Astrocyte of the cerebellum (primary cell): ENCODE measurements around the gene TIMM10.

Experiments used
- DNase-seq: peaks from one replicate; pipeline ENCODE4 v3.0.0-alpha.2; 2011; ENCODE audit warnings: low read depth
- H3K4me3 ChIP-seq: 2 replicates; pipeline ENCODE4 v1.5.1; 2011; ENCODE audit warnings: mild to moderate bottlenecking, low read depth, low read length, moderate library complexity
- in situ Hi-C: cut with HindIII; loops from 2 replicates; pipeline ENCODE4 v1.10.0; 2017; ENCODE audit warnings: low sequenced_read_pairs
- TF ChIP-seq, protein P1 (sequence below): IDR thresholded peaks from 2 replicates; pipeline ENCODE4 v1.5.1; 2012; ENCODE audit warnings: low read length, low read depth, moderate library complexity, mild to moderate bottlenecking; ENCODE audit errors: missing control alignments

TIMM10 gene

GRCh38 chr11:57566005-57566904 lies 35.7 kb upstream of the TIMM10 start:
- in situ Hi-C loops, result no loop called here
- DNase-seq, result peak; percentile 15
- TF ChIP-seq, protein P1, sequence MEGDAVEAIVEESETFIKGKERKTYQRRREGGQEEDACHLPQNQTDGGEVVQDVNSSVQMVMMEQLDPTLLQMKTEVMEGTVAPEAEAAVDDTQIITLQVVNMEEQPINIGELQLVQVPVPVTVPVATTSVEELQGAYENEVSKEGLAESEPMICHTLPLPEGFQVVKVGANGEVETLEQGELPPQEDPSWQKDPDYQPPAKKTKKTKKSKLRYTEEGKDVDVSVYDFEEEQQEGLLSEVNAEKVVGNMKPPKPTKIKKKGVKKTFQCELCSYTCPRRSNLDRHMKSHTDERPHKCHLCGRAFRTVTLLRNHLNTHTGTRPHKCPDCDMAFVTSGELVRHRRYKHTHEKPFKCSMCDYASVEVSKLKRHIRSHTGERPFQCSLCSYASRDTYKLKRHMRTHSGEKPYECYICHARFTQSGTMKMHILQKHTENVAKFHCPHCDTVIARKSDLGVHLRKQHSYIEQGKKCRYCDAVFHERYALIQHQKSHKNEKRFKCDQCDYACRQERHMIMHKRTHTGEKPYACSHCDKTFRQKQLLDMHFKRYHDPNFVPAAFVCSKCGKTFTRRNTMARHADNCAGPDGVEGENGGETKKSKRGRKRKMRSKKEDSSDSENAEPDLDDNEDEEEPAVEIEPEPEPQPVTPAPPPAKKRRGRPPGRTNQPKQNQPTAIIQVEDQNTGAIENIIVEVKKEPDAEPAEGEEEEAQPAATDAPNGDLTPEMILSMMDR, result no peak
- peak overlapping the region; percentile 80 for H3K4me3 ChIP-seq

DNA sequence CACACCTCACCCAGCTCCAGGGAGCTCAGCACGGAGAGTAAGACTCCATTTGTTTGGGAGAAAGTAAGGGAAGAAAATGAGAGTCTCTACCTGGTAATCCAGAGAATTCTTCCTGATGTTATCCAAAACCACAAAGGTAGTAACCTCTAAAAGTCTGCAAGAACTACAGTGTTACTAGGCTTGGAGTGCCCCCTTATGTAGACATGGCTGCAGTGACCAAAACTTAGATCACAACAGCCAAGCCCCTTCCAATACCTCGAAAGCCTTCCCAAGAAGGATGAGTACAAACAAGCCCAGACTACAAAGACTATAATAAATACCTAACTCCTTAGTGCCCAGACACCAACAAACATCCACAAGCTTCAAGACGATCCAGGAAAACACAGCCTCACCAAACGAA lies 32.0 kb upstream of the TIMM10 start:
- TF ChIP-seq, protein P1, result no peak
- no peak overlapping the region for H3K4me3 ChIP-seq
- in situ Hi-C loops, result no loop called here
- no peak for DNase-seq

DNA sequence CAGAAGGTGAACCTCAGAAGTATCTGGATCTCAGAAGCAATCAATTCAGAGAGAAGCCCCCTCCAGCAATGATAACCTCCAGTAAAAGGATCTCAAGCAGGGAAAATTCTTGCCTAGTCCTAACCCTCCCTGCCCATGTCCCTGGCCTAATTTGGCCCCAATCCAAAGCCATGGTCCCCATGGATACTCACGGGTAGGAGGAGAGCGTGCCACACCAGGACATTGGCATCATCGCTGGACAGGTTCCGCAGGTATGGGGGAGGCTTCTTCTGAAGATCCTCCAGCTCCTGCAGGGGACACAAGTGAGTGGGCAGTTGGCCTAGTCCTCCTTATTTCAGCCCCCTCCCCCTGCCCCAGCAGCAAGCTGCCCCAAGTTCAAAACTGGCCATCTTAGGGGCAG lies 29.6 kb upstream of the TIMM10 start:
- in situ Hi-C loops, result no loop called here
- H3K4me3 ChIP-seq, result no peak overlapping the region
- no peak for DNase-seq
- TF ChIP-seq, protein P1, result no peak

- DNase-seq, result no peak
- in situ Hi-C loops, result no loop called here
- no peak overlapping the region for H3K4me3 ChIP-seq
- TF ChIP-seq, protein P1, result no peak
Measured at GRCh38 chr11:57556041-57556440, 25.5 kb upstream of the TIMM10 start.

DNA sequence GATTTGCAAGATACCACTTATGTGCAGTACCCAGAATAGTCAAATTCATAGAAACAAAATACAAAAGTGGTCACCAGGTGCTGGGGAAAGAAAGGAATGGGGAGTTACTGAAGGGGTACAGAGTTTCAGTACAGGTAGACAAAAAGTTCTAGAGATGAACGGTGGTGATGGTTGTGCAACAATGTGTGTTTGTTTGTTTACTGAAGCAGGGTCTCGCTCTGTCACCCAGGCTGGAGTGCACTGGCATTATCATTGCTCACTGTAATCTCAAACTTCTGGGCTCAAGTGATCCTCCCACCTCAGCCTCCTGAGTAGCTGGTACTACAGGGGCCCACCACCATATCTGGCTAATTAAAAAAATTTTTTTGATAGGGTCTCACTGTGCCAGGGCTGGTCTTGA lies 24.8 kb upstream of the TIMM10 start:
- no peak for DNase-seq
- in situ Hi-C loops, result no loop called here
- TF ChIP-seq, protein P1, result no peak
- H3K4me3 ChIP-seq, result no peak overlapping the region

DNA sequence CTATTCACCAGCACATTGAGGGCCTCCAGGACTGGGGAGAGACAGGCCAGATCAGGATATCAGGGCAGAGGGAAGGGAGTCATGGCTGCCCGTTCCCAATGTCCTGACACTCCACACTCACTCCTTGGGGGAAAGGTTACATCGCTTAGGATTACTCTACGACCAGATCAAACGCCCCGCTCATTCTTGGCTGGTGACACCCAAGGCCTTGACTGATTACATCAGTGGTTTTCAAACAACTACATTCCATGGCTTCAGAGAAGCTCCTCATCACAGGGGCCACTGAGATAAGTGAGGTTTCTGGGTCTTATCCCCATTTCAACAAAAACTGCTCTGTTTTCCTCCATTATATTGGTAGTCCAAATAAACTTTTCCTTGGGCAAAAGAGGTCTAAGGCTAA lies 21.9 kb upstream of the TIMM10 start:
- no peak overlapping the region for H3K4me3 ChIP-seq
- in situ Hi-C loops, result no loop called here

More for the DNA sequence above, 21.9 kb upstream of the TIMM10 start:
- TF ChIP-seq, protein P1, result no peak
- no peak for DNase-seq
